ENCODE results near the gene A3GALT2. TPM values are rescaled to one million over a fixed set of nuclear protein-coding genes. Genes with fewer than 3 reads are reported as not detected.

A3GALT2 gene
- total and polyA plus RNA-seq, 9 of the 15 experiments (the other 6 are each of a cell fraction or from before 2014, with no cell fraction given) = not detected

DNA sequence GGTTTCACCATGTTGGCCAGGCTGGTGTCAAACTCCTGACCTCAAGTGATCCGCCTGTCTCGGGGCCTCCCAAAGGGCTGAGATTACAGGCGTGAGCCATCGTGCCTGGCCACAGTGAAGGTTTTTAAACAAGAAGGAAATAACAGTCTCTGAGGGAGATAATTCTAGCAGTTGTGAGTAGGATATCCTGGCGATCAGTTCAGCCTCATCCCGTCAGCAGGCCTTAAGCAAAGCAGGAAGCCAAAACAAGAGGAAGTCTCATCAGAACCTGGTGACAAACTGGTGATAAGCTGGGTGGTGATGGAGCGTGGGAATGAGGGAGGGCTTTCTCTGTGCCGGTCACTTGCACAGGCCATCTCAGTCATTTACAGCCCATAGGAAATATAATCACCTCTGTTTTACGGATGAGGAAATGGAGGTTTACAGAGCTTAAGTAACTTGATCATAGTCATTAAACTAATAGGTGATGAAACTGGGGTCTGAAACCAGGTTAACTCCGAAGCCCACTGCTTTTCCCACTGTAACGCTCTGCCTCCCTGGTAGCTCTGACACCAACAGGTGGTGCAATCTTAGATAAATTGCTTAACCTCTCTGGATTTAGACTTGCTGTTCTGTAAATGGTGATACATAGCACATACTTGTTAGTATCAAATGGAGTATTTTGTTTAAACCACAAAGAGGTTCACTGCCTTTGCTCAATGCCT, 40.8 kb upstream of the A3GALT2 start (continued):
- TF ChIP-seq SMARCA5 (IDR thresholded peaks at IDR 0.05) (peak; percentile 48; the same call in 1 of the 2 replicates), ETV1 (tag; conservative IDR thresholded peaks at IDR 0.05; ENCODE audit: low read depth) (peak; percentile 91), ZNF408 (CRISPR knock-in tag; IDR thresholded peaks at IDR 0.05; ENCODE audit: low read depth) (no peak), SMAD4 (CRISPR knock-in tag; conservative IDR thresholded peaks at IDR 0.05) (peak; percentile 89), ZNF584 (CRISPR knock-in tag; IDR thresholded peaks at IDR 0.05; ENCODE audit: low read depth) (no peak), ELF1 (tag; IDR thresholded peaks at IDR 0.05) (peak; percentile 72), CREBBP (IDR thresholded peaks at IDR 0.05; ENCODE audit: low read depth, low read length) (no peak), ZNF282 (CRISPR knock-in tag; IDR thresholded peaks at IDR 0.05) (no peak), RCOR1 (IDR thresholded peaks at IDR 0.05; ENCODE audit: borderline replicate concordance in 1 of 2, low read depth in 2 of 2, low read length in 2 of 2) (peak in 1 of 2 experiments; percentile 94; a peak in 2 of 4 replicates), MEIS2 (IDR thresholded peaks at IDR 0.05; ENCODE audit: partially characterized antibody) (peak; percentile 90), ZFX (CRISPR knock-in tag; IDR thresholded peaks at IDR 0.05) (peak; percentile 20; the same call in 1 of the 2 replicates), NR2C2 (CRISPR knock-in tag; IDR thresholded peaks at IDR 0.05) (no peak), NR2C2 (tag; IDR thresholded peaks at IDR 0.05) (peak; percentile 40; the same call in 1 of the 2 replicates), SMARCA4 (IDR thresholded peaks at IDR 0.05) (peak; percentile 63; the same call in 1 of the 2 replicates), SRSF9 (IDR thresholded peaks at IDR 0.05; ENCODE audit: borderline replicate concordance, low read depth, low read length) (no peak), PTBP1 (IDR thresholded peaks at IDR 0.05; ENCODE audit: low read depth, low read length) (no peak), CEBPG (CRISPR knock-in tag; IDR thresholded peaks at IDR 0.05) (no peak), CEBPG (tag; conservative IDR thresholded peaks at IDR 0.05 in 1 of 2, IDR thresholded peaks at IDR 0.05 in 1 of 2) (peak; percentile 69 to 78; a peak in 3 of 4 replicates), KLF1 (tag; IDR thresholded peaks at IDR 0.05) (no peak)
- TF ChIP-seq, protein P1, sequence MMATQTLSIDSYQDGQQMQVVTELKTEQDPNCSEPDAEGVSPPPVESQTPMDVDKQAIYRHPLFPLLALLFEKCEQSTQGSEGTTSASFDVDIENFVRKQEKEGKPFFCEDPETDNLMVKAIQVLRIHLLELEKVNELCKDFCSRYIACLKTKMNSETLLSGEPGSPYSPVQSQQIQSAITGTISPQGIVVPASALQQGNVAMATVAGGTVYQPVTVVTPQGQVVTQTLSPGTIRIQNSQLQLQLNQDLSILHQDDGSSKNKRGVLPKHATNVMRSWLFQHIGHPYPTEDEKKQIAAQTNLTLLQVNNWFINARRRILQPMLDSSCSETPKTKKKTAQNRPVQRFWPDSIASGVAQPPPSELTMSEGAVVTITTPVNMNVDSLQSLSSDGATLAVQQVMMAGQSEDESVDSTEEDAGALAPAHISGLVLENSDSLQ (IDR thresholded peaks at IDR 0.05) = peak; percentile 60; the same call in 1 of the 2 replicates
- TF ChIP-seq, protein P2, sequence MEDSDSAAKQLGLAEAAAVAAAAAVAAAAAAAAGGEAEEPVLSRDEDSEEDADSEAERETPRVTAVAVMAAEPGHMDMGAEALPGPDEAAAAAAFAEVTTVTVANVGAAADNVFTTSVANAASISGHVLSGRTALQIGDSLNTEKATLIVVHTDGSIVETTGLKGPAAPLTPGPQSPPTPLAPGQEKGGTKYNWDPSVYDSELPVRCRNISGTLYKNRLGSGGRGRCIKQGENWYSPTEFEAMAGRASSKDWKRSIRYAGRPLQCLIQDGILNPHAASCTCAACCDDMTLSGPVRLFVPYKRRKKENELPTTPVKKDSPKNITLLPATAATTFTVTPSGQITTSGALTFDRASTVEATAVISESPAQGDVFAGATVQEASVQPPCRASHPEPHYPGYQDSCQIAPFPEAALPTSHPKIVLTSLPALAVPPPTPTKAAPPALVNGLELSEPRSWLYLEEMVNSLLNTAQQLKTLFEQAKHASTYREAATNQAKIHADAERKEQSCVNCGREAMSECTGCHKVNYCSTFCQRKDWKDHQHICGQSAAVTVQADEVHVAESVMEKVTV (CRISPR knock-in tag; IDR thresholded peaks at IDR 0.05) = 0 out of 2 replicates have a peak, but pooled peaks have one; percentile 1
- TF ChIP-seq, protein P3, sequence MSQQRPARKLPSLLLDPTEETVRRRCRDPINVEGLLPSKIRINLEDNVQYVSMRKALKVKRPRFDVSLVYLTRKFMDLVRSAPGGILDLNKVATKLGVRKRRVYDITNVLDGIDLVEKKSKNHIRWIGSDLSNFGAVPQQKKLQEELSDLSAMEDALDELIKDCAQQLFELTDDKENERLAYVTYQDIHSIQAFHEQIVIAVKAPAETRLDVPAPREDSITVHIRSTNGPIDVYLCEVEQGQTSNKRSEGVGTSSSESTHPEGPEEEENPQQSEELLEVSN (IDR thresholded peaks at IDR 0.05; ENCODE audit: borderline replicate concordance in 1 of 2, extremely low read depth in 1 of 2, insufficient read depth in 1 of 2, insufficient read length in 1 of 2, low read depth in 1 of 2, low read length in 1 of 2, poor library complexity in 1 of 2, severe bottlenecking in 1 of 2) = peak in 1 of 2 experiments; percentile 29
- TF ChIP-seq, protein P4, sequence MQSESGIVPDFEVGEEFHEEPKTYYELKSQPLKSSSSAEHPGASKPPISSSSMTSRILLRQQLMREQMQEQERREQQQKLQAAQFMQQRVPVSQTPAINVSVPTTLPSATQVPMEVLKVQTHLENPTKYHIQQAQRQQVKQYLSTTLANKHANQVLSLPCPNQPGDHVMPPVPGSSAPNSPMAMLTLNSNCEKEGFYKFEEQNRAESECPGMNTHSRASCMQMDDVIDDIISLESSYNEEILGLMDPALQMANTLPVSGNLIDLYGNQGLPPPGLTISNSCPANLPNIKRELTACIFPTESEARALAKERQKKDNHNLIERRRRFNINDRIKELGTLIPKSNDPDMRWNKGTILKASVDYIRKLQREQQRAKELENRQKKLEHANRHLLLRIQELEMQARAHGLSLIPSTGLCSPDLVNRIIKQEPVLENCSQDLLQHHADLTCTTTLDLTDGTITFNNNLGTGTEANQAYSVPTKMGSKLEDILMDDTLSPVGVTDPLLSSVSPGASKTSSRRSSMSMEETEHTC (IDR thresholded peaks at IDR 0.05) = 0 out of 2 replicates have a peak, but pooled peaks have one; percentile 40
